NCI-H187 treated with DMSO at 0.1 percent for 48 hours (cell line): ENCODE results near the gene RHBDL2.
A peak's percentile ranks its signal among the peaks of the same experiment; 100 is the strongest.
"Not testable (repeated sequence)": the region's sequence is repeated elsewhere in the genome, so short reads cannot be mapped to it uniquely, and the experiment has no call there.

Experiments used
- DNase-seq: peaks from one replicate; lab custom pipeline; 2025; lab: John Stamatoyannopoulos, UW

RHBDL2 gene

GRCh38 chr1:38941527-38942019 lies at the start of gene RHBDL2:
Gene RHBDL2, minus strand, starts transcription at chr1:38941830. Its CDS starts 22,618 bp downstream, at chr1:38919212.
- no peak for DNase-seq

GRCh38 chr1:38990738-38991637 lies 49.4 kb upstream of the RHBDL2 start, which contains the start of gene AKIRIN1:
Gene AKIRIN1, plus strand, starts transcription at chr1:38991276. Its CDS starts 105 bp downstream, at chr1:38991381.
- peak; percentile 48 for DNase-seq

DNA sequence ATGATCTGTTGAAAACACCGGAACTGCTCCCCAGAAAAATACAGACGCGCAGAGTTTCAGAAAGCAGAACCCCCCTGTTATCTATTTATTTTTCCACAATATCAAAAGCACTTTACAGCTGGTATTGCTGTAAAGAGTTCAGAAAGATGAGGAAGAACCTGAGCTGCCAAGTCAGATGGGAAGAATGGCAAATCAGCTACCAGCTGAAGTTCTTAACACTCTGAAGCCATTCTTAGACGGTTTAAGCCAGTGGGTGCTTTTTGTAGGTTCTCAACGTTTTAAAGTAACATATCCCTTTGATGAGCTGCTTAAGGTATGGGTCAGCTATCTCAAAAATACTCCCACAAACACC lies 48.7 kb upstream of the RHBDL2 start:
- no peak for DNase-seq

DNA sequence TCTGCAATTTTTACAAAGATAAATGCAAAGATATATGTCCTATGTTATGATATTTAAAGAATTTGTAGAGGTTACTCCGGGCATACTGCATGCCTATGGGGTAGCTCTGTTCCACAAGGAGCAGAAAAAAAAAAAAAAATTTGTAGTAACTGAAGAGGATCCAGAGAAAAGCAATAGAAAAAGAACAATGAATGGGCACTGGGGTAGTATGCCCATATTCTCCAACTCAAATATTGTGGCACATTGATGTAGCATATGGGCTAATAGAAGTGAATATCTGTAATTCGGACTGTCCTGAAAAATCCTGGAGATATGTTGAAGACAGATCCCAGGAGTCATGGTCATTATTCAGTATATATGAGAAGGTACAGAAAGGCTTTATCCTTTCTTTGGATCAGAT lies 48.3 kb upstream of the RHBDL2 start:
- DNase-seq = no peak

DNA sequence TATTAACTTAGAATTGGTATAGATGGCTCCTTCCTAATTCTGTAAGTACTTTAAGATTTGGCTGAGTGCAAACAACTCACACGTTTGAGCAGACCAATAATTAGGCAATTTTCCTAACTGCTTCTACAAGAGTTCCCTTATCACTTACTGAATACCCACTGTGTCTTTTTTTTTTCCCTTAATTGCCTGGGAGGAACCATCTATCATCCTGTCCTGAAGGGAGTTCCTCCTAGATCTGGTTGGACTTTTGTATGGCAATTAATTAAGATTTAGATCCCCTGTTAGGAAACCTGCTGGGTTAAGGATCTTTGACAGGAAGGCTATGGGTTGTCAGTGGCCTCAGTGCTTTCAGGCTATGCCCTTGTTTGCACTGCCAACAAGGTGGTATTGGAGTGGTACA lies 37.8 kb upstream of the RHBDL2 start:
- DNase-seq = not testable (repeated sequence)

- DNase-seq = not testable (repeated sequence)
These were observed 36.6 kb upstream of the RHBDL2 start for GRCh38 chr1:38978245-38978542.

- not testable (repeated sequence) for DNase-seq
These were observed 36.0 kb upstream of the RHBDL2 start for GRCh38 chr1:38977399-38978244.

GRCh38 chr1:38973659-38974437 lies 32.2 kb upstream of the RHBDL2 start:
- DNase-seq = no peak

DNA sequence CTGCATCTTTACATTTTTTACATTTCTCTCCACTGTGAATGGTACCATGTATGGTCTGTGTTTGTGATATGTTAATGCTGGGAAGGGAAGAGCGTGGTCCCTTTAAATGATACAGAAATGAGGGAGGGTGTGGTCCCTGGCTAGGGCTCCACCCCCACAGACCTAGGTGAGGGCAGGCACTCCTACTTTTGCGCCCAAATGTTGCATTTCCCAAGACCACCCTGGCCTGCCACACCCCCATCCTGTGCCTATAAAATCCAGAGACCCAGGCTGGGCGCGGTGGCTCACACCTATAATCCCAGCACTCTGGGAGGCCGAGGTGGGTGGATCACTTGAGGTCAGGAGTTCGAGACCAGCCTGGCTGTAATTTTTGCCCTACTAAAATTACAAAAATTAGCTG lies 31.5 kb upstream of the RHBDL2 start:
- not testable (repeated sequence) for DNase-seq

DNA sequence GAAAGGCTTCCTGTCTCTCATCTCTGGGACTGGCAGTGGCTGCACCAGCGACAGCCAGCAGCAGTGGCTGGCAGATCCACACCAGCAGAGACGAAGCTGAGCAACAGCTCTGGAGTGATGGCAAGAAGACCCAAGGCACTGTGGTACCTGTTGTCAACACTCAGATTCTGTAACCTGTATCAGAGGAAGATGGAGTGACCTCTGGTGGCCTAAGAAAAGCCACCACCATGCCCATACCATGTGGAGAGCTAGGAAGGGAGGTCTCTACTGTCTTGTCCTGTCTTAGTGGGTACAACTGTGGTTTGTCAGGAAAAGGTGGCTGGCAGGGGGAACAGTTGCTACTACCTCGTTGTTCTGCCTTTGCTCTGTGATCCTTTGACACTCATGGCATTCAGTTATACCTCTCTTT lies 22.5 kb upstream of the RHBDL2 start:
- no peak for DNase-seq

DNA sequence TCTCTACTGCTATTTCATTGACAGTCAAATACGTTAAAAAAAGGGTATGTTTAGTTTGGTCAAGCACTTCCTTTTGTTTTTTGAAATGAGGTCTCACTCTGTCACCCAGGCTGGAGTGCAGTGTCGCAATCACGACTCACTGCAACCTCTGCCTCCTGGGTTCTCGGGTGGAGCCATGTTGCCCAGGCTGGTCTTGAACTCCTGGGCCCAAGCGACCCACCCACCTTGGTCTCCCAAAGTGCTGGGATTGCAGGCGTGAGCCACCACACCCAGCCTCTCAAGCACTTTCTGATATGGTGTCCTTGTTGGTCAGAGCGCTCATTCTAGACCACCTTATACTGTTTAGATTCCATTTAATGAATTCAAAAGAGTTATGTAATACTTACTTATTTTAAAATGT lies 20.9 kb upstream of the RHBDL2 start:
- DNase-seq = no peak

- DNase-seq = no peak
These were observed 20.5 kb upstream of the RHBDL2 start for GRCh38 chr1:38962113-38962512.

DNA sequence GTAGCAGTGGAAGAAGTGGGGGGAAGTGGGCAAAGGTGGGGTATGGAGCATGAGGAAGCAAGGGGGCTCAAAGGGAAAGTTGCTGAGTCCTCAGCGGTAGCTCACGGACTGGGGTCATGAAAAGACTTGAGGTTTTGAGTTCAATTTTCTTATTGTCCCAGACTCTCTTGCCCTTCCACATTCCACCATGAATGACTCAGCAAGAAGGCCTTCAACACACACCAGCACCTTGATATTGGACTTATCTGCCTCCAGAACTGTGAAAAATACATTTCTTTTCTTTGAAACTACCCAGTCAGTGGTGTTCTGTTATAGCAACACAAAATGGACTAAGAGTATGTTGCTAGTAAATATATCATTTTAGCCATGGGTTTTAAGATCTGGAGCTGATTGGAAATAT lies 17.3 kb upstream of the RHBDL2 start:
- DNase-seq = no peak

DNA sequence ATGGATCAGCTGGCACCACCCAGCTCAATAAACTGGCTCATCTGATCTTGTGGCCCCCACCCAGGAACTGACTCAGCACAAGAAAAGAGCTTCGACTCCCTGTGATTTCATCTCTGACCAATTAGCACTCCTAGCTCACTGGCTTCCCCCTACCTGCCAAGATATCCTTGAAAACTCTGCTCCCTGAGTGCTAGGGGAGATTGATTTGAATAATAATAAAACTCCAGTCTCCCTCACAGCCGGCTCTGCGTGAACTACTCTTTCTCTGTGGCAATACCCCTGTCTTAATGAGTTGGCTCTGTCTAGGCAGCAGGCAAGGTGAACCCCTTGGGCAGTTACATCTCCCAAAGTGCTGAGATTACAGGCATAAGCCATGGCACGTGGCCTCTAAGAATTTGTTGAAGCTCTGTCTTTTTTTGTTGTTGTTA lies 11.8 kb upstream of the RHBDL2 start:
- DNase-seq = no peak

DNA sequence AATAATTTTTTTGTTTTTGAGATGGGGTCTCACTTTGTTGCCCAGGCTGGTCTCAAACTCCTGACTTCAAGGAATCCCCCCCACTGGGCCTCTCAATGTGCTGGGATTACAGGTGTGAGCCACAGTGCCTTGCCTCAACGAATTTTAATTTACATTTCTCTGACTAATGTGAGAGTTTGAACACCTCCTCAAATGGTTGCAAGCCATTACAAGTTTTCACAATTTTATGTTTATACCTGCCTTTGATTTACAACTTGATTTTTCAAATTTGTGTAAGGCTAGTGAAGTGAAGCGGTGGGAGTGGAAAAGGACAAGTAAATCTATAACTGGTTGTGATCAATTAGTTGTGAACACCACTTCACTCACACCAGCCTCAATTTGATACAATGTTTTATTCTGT lies 8.9 kb upstream of the RHBDL2 start:
- DNase-seq = no peak

GRCh38 chr1:38944547-38944946 lies 2.9 kb upstream of the RHBDL2 start:
- DNase-seq = no peak

DNA sequence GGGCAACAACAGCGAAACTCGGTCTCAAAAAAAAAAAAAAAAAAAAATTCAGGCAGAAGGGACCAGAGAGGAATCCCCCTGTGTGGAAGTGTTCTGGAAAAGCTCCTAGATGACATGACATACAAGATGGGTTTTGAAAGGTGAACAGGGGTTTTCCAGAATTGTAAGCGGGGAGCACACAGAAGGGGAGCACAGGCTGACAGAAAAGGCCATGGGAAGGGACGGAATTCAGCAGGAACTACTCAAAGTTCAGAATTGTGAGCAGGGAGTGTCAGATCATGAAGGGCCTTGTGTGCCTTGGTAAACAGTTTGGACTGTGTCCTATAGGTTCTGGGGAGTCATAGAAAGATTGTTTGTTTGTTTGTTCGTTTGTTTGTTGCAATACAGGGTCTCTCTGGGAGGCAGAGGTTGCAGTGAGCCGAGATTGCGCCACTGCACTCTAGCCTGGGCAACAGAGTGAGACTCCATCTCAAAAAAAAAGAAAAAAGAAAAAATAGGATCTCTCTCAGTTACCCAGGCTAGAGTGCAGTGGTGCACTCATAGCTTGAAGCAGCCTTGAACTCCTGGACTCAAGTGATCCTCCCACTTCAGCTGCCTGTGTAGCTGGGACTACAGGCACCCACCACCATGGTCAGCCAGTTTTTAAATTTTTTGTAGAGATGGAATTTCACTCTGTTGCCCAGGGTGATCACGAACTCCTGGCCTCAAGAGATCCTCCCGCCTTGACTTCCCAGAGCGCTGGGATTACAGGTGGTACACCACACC lies 1.2 kb upstream of the RHBDL2 start:
- no peak for DNase-seq

DNA sequence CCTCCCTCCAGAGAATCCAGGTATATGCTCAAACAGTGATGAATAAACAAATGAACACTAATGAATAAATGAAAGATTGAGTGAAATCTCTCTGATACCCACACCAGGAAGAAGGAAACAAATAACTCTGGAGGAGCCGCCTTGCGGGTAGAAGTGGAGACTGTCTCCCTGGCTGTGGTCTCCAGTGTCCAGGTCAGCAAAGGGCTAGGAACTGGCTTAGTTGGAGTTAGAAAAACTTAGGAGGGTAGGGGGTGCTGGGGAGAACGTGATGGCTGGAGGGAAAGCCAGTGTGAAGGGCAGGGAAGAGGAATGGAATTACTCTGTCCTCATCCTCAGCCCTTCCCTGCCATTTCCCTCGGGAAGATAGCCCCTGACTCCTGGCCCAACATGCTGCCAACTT lies 537 bp downstream of the RHBDL2 start:
- no peak for DNase-seq

DNA sequence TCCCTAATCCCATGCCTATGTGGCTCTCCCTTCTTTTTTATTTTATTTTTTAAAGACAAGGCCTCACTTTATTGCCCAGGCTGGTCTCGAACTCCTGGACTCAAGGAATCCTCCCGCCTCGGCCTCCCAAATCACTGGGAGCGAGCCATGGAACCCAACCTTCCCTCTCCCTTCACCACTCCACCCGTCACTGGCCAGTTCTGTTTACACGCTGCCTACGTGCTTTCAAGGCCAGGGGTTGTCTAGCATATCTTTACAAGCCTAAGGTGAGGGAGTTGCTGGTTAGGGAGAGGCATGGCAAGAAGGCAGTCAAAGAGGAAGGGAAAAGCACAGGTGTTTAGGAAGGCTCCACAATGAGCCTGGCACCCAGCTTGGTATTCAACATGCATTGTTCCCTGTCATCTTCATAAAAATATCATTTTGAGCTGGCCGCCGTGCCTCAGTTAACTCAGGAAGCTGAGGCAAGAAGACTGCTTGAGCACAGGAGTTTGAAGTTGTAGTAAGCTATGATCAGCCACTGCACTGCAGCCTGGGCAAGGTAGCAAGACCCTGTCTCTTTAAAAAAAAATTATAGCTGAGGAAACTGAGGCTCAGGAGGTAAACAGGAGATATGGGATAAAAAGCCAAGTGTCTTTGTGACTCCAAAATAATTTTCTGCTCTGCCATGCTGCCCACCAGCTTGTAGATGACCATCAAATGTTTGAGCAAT lies 1.1 kb downstream of the RHBDL2 start:
- DNase-seq = no peak

- no peak for DNase-seq
These were observed 2.8 kb downstream of the RHBDL2 start for GRCh38 chr1:38938722-38939260.
